Nephron (organoid): Measurements from ENCODE around the gene FBXO44.
A peak's percentile ranks its signal among the peaks of the same experiment; 100 is the strongest.

Experiments
- H3K27ac Mint-ChIP-seq, 3 experiments: 2 replicates each; pipeline ENCODE4 v1.8.0; 2020; ENCODE audit warnings: mixed read lengths in 3 of 3, mild to moderate bottlenecking in 2 of 3, moderate library complexity in 1 of 3
- H3K27me3 Mint-ChIP-seq: 2 replicates; pipeline ENCODE4 v1.8.0; 2021; ENCODE audit warnings: low read depth, mild to moderate bottlenecking, moderate library complexity, mixed read lengths
- H3K36me3 Mint-ChIP-seq: 2 replicates; pipeline ENCODE4 v1.8.0; 2020; ENCODE audit warnings: low read depth, mixed read lengths
- H3K4me1 Mint-ChIP-seq: 2 replicates; pipeline ENCODE4 v1.8.0; 2020; ENCODE audit warnings: mixed read lengths
- H3K4me3 Mint-ChIP-seq, 3 experiments: 2 replicates each; pipeline ENCODE4 v1.8.0; 2020; ENCODE audit warnings: mild to moderate bottlenecking in 3 of 3, mixed read lengths in 3 of 3, moderate library complexity in 2 of 3
- H3K9me3 Mint-ChIP-seq: 2 replicates; pipeline ENCODE4 v1.8.0; 2020; ENCODE audit warnings: mixed read lengths
- TF ChIP-seq, protein P1 (sequence below), 3 experiments: fragments of 200-600 bp; sonication (generic); IDR thresholded peaks; one replicate each; pipeline ENCODE4 v1.5.0; 2021; ENCODE audit warnings: antibody characterized with exemption in 3 of 3; ENCODE audit not compliant: unreplicated experiment in 3 of 3

The FBXO44 gene

GRCh38 chr1:11651017-11651416, 3.7 kb upstream of the FBXO44 start:
- TF ChIP-seq, protein P1, sequence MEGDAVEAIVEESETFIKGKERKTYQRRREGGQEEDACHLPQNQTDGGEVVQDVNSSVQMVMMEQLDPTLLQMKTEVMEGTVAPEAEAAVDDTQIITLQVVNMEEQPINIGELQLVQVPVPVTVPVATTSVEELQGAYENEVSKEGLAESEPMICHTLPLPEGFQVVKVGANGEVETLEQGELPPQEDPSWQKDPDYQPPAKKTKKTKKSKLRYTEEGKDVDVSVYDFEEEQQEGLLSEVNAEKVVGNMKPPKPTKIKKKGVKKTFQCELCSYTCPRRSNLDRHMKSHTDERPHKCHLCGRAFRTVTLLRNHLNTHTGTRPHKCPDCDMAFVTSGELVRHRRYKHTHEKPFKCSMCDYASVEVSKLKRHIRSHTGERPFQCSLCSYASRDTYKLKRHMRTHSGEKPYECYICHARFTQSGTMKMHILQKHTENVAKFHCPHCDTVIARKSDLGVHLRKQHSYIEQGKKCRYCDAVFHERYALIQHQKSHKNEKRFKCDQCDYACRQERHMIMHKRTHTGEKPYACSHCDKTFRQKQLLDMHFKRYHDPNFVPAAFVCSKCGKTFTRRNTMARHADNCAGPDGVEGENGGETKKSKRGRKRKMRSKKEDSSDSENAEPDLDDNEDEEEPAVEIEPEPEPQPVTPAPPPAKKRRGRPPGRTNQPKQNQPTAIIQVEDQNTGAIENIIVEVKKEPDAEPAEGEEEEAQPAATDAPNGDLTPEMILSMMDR (IDR thresholded peaks at IDR 0.05; ENCODE audit: unreplicated experiment in 3 of 3): no peak
- H3K36me3 Mint-ChIP-seq: no peaks in the 10 kb centered on the region
- H3K9me3 Mint-ChIP-seq: no peaks in the 10 kb centered on the region
- peaks cover 9% of the 10 kb centered on the region for H3K4me1 Mint-ChIP-seq
- peaks cover 77% of the 10 kb centered on the region for H3K27me3 Mint-ChIP-seq
- H3K4me3 Mint-ChIP-seq: peak overlapping the region; percentile 9 to 39 (median 16)
- no peak overlapping the region for H3K27ac Mint-ChIP-seq

- TF ChIP-seq, protein P1 (IDR thresholded peaks at IDR 0.05; ENCODE audit: unreplicated experiment in 3 of 3): no peak
- Mint-ChIP-seq H3K27me3 (peaks cover 69% of the 10 kb centered on the region), H3K36me3 (no peaks in the 10 kb centered on the region), H3K27ac (no peak overlapping the region), H3K9me3 (no peaks in the 10 kb centered on the region), H3K4me1 (peaks cover 9% of the 10 kb centered on the region), H3K4me3 (peak overlapping the region; percentile 22 to 70 (median 47))
These were observed 2.4 kb upstream of the FBXO44 start for GRCh38 chr1:11652203-11652780.

GRCh38 chr1:11653101-11653860, 1.4 kb upstream of the FBXO44 start:
- H3K27me3 Mint-ChIP-seq: peaks cover 65% of the 10 kb centered on the region
- H3K9me3 Mint-ChIP-seq: no peaks in the 10 kb centered on the region
- peaks cover 9% of the 10 kb centered on the region for H3K4me1 Mint-ChIP-seq
- peaks cover 5% of the 10 kb centered on the region for H3K36me3 Mint-ChIP-seq
- TF ChIP-seq, protein P1 (IDR thresholded peaks at IDR 0.05; ENCODE audit: unreplicated experiment in 3 of 3): no peak
- peak overlapping the region; percentile 65 to 72 (median 71) for H3K4me3 Mint-ChIP-seq
- H3K27ac Mint-ChIP-seq: no peak overlapping the region

- TF ChIP-seq, protein P1 (IDR thresholded peaks at IDR 0.05; ENCODE audit: unreplicated experiment in 3 of 3): no peak
These were observed 878 bp upstream of the FBXO44 start for GRCh38 chr1:11653861-11654136.

GRCh38 chr1:11654939-11655808, 497 bp downstream of the FBXO44 start:
- H3K27me3 Mint-ChIP-seq: peaks cover 47% of the 10 kb centered on the region
- no peaks in the 10 kb centered on the region for H3K9me3 Mint-ChIP-seq
- peak overlapping the region; percentile 76 to 79 (median 77) for H3K4me3 Mint-ChIP-seq
- no peak overlapping the region for H3K27ac Mint-ChIP-seq
- peaks cover 8% of the 10 kb centered on the region for H3K36me3 Mint-ChIP-seq
- H3K4me1 Mint-ChIP-seq: peaks cover 9% of the 10 kb centered on the region
- TF ChIP-seq, protein P1 (IDR thresholded peaks at IDR 0.05; ENCODE audit: unreplicated experiment in 3 of 3): no peak

More at GRCh38 chr1:11653861-11654136, 878 bp upstream of the FBXO44 start:
- Mint-ChIP-seq H3K27me3 (peaks cover 60% of the 10 kb centered on the region), H3K36me3 (peaks cover 5% of the 10 kb centered on the region), H3K27ac (no peak overlapping the region), H3K9me3 (no peaks in the 10 kb centered on the region), H3K4me3 (peak overlapping the region; percentile 37 to 71 (median 59)), H3K4me1 (peaks cover 9% of the 10 kb centered on the region)
